Measurements from ENCODE around the gene PHF14.
"Not testable (repeated sequence)": the region's sequence is repeated elsewhere in the genome, so short reads cannot be mapped to it uniquely, and the experiment has no call there.

PHF14 gene

GRCh38 chr7:10990748-10991147 lies 17.1 kb downstream of the PHF14 start:
- DNase-seq: not testable (repeated sequence)

GRCh38 chr7:10995482-10996166 lies 22.0 kb downstream of the PHF14 start:
- DNase-seq: not testable (repeated sequence)

- DNase-seq: no peak
Observed at GRCh38 chr7:10998996-10999757, 25.5 kb downstream of the PHF14 start.

GRCh38 chr7:11005202-11005601 lies 31.5 kb downstream of the PHF14 start:
- DNase-seq: peak in 1 of 2 donors; percentile 3

GRCh38 chr7:11006291-11006690 lies 32.6 kb downstream of the PHF14 start:
- no peak for DNase-seq

- DNase-seq: no peak
Observed at GRCh38 chr7:11009631-11010030, 36.0 kb downstream of the PHF14 start.

- no peak for DNase-seq
Observed at GRCh38 chr7:11021468-11021867, 47.8 kb downstream of the PHF14 start.

GRCh38 chr7:11026452-11027359 lies 53.0 kb downstream of the PHF14 start:
- no peak for DNase-seq

- no peak for DNase-seq
Observed at GRCh38 chr7:11035661-11036060, 62.0 kb downstream of the PHF14 start.

- no peak for DNase-seq
Observed at GRCh38 chr7:11039974-11040373, 66.3 kb downstream of the PHF14 start.

- DNase-seq: no peak
Observed at GRCh38 chr7:11054033-11054432, 80.4 kb downstream of the PHF14 start.

- DNase-seq: no peak
Observed at GRCh38 chr7:11060893-11061292, 87.2 kb downstream of the PHF14 start.

- no peak for DNase-seq
Observed at GRCh38 chr7:11062110-11062509, 88.4 kb downstream of the PHF14 start.

GRCh38 chr7:11069591-11069990 lies 95.9 kb downstream of the PHF14 start:
- no peak for DNase-seq

- no peak for DNase-seq
Observed at GRCh38 chr7:11077816-11078215, 104.1 kb downstream of the PHF14 start.

GRCh38 chr7:11078247-11078834 lies 104.7 kb downstream of the PHF14 start:
- no peak for DNase-seq

- no peak for DNase-seq
Observed at GRCh38 chr7:11079907-11080306, 106.2 kb downstream of the PHF14 start.

- DNase-seq: no peak
Observed at GRCh38 chr7:11082121-11082520, 108.4 kb downstream of the PHF14 start.

- DNase-seq: no peak
Observed at GRCh38 chr7:11082552-11083213, 109.0 kb downstream of the PHF14 start.

- no peak for DNase-seq
Observed at GRCh38 chr7:11083214-11083568, 109.5 kb downstream of the PHF14 start.

- no peak for DNase-seq
Observed at GRCh38 chr7:11104578-11104977, 130.9 kb downstream of the PHF14 start.

GRCh38 chr7:11109659-11110058 lies 136.0 kb downstream of the PHF14 start:
- no peak for DNase-seq

Measured in inflammatory macrophage treated with lipopolysaccharide for 1 hour (primary cell).